H1 (cell line): ENCODE results near the gene MYH10. TPM values are rescaled to one million over a fixed set of nuclear protein-coding genes. Genes with fewer than 3 reads are reported as not detected.

Experiments
- CREB1 ChIP-seq: IDR thresholded peaks from 2 replicates; pipeline ENCODE4 v1.6.1; 2012; ENCODE audit warnings: inconsistent platforms
- GTF2F1 ChIP-seq: IDR thresholded peaks from 2 replicates; pipeline ENCODE4 v1.6.1; 2012; ENCODE audit warnings: low read depth, low read length, improper control_type of control experiment, borderline replicate concordance
- MAFK ChIP-seq: IDR thresholded peaks from 2 replicates; pipeline ENCODE4 v1.6.1; 2012; ENCODE audit warnings: low read depth, mild to moderate bottlenecking, improper control_type of control experiment, low read length
- RBBP5 ChIP-seq: IDR thresholded peaks from 2 replicates; pipeline ENCODE4 v1.7.1; 2012; ENCODE audit warnings: low read depth, mild to moderate bottlenecking, inconsistent platforms, low read length, moderate library complexity, borderline replicate concordance
- SRF ChIP-seq: IDR thresholded peaks from 2 replicates; pipeline ENCODE4 v1.6.1; 2011; ENCODE audit warnings: mild to moderate bottlenecking, low read depth, low read length, moderate library complexity
- SUZ12 ChIP-seq: fragments of 200-600 bp; sonication (generic); IDR thresholded peaks from 2 replicates; pipeline ENCODE4 v1.6.1; 2012; ENCODE audit warnings: mild to moderate bottlenecking, inconsistent platforms, low read length, moderate library complexity, mixed read lengths
- TAF1 ChIP-seq: IDR thresholded peaks from 2 replicates; pipeline ENCODE4 v1.6.1; 2011; ENCODE audit warnings: mild to moderate bottlenecking, low read depth, low read length
- polyA plus RNA-seq, 7 experiments: library from polyadenylated mRNA; depleted of rRNA in 3 of 7; stranded (reverse) in 5 of 7; unstranded in 2 of 7; fragments of >200 nt in 5 of 7; fragments of 200-250 nt in 2 of 7; gene quantifications; 1 replicate in 5 of 7; 2 replicates in 1 of 7; 4 replicates in 1 of 7; pipeline versions ENCODE4 v1.2.1 to v1.2.3, GENCODE V29; 2011 to 2013; ENCODE audit warnings: missing spikeins in 2 of 7, mixed read lengths in 2 of 7
- total RNA-seq: library from RNA; stranded (reverse); fragmentation: NEBNext Ultra II Directional; extraction: Animal tissue kit (Norgen Biotek cat#: 25700); gene quantifications from 2 replicates; pipeline ENCODE4 v1.2.1, GENCODE V29; 2021
- TF ChIP-seq, protein P1 (sequence below): fragments of 300-600 bp; sonication (generic); IDR thresholded peaks from 2 replicates; pipeline ENCODE4 v1.7.1; 2012; ENCODE audit warnings: low read length, moderate library complexity, mild to moderate bottlenecking, inconsistent platforms; ENCODE audit not compliant: insufficient replicate concordance
- TF ChIP-seq, protein P2 (sequence below): IDR thresholded peaks from 2 replicates; pipeline ENCODE4 v1.6.1; 2011; ENCODE audit warnings: low read length, improper control_type of control experiment

MYH10 gene
- total and polyA plus RNA-seq, 2 of the 8 experiments (the other 6 are each of a cell fraction or from before 2014, with no cell fraction given): 64.1 to 289 TPM

DNA sequence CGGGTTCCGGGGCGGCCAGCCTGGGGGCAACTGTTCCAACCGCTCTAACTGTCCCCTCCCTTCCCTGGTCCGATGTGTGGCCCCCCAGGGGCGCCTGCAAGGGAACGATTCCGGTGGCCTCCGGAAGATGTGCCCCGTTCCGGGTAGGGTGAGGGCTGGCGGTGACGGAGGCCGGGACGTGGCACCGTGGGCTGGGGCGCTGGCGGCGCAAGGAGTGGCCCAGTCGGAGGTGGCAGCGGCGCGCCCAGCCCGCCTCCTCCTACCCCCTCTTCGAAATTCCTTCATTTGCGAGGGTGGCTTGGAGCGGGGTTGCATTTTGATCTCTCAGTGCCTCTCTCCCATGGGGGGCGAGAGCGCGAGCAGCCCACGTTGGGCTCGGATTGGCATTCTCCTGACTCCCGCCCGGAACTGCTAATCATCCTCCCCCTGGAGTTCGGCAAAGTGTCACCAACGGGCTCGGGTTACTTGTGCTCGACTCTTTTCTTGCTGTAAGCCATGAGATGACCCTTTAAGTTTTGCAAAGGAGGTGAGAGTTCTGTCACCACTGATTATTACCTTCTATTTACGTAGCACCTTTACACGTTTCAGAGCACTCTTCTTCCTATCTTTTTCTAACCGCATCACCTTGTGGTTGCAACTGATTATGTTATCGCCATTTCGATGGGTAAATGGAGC is 194.2 kb downstream of the MYH10 start (continued):
- TF ChIP-seq RBBP5 (no peak), SRF (no peak), GTF2F1 (no peak), TAF1 (0 out of 2 replicates have a peak, but pooled peaks have one; percentile 20), MAFK (no peak), CREB1 (no peak), SUZ12 (no peak)
- TF ChIP-seq, protein P1, sequence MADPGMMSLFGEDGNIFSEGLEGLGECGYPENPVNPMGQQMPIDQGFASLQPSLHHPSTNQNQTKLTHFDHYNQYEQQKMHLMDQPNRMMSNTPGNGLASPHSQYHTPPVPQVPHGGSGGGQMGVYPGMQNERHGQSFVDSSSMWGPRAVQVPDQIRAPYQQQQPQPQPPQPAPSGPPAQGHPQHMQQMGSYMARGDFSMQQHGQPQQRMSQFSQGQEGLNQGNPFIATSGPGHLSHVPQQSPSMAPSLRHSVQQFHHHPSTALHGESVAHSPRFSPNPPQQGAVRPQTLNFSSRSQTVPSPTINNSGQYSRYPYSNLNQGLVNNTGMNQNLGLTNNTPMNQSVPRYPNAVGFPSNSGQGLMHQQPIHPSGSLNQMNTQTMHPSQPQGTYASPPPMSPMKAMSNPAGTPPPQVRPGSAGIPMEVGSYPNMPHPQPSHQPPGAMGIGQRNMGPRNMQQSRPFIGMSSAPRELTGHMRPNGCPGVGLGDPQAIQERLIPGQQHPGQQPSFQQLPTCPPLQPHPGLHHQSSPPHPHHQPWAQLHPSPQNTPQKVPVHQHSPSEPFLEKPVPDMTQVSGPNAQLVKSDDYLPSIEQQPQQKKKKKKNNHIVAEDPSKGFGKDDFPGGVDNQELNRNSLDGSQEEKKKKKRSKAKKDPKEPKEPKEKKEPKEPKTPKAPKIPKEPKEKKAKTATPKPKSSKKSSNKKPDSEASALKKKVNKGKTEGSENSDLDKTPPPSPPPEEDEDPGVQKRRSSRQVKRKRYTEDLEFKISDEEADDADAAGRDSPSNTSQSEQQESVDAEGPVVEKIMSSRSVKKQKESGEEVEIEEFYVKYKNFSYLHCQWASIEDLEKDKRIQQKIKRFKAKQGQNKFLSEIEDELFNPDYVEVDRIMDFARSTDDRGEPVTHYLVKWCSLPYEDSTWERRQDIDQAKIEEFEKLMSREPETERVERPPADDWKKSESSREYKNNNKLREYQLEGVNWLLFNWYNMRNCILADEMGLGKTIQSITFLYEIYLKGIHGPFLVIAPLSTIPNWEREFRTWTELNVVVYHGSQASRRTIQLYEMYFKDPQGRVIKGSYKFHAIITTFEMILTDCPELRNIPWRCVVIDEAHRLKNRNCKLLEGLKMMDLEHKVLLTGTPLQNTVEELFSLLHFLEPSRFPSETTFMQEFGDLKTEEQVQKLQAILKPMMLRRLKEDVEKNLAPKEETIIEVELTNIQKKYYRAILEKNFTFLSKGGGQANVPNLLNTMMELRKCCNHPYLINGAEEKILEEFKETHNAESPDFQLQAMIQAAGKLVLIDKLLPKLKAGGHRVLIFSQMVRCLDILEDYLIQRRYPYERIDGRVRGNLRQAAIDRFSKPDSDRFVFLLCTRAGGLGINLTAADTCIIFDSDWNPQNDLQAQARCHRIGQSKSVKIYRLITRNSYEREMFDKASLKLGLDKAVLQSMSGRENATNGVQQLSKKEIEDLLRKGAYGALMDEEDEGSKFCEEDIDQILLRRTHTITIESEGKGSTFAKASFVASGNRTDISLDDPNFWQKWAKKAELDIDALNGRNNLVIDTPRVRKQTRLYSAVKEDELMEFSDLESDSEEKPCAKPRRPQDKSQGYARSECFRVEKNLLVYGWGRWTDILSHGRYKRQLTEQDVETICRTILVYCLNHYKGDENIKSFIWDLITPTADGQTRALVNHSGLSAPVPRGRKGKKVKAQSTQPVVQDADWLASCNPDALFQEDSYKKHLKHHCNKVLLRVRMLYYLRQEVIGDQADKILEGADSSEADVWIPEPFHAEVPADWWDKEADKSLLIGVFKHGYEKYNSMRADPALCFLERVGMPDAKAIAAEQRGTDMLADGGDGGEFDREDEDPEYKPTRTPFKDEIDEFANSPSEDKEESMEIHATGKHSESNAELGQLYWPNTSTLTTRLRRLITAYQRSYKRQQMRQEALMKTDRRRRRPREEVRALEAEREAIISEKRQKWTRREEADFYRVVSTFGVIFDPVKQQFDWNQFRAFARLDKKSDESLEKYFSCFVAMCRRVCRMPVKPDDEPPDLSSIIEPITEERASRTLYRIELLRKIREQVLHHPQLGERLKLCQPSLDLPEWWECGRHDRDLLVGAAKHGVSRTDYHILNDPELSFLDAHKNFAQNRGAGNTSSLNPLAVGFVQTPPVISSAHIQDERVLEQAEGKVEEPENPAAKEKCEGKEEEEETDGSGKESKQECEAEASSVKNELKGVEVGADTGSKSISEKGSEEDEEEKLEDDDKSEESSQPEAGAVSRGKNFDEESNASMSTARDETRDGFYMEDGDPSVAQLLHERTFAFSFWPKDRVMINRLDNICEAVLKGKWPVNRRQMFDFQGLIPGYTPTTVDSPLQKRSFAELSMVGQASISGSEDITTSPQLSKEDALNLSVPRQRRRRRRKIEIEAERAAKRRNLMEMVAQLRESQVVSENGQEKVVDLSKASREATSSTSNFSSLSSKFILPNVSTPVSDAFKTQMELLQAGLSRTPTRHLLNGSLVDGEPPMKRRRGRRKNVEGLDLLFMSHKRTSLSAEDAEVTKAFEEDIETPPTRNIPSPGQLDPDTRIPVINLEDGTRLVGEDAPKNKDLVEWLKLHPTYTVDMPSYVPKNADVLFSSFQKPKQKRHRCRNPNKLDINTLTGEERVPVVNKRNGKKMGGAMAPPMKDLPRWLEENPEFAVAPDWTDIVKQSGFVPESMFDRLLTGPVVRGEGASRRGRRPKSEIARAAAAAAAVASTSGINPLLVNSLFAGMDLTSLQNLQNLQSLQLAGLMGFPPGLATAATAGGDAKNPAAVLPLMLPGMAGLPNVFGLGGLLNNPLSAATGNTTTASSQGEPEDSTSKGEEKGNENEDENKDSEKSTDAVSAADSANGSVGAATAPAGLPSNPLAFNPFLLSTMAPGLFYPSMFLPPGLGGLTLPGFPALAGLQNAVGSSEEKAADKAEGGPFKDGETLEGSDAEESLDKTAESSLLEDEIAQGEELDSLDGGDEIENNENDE: no peak
- TF ChIP-seq, protein P2, sequence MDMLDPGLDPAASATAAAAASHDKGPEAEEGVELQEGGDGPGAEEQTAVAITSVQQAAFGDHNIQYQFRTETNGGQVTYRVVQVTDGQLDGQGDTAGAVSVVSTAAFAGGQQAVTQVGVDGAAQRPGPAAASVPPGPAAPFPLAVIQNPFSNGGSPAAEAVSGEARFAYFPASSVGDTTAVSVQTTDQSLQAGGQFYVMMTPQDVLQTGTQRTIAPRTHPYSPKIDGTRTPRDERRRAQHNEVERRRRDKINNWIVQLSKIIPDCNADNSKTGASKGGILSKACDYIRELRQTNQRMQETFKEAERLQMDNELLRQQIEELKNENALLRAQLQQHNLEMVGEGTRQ: no peak
